ENCODE data around the gene TSSK3. TPM values are rescaled to one million over a fixed set of nuclear protein-coding genes. Genes with fewer than 3 reads are reported as not detected.
"Not testable (repeated sequence)": the region's sequence is repeated elsewhere in the genome, so short reads cannot be mapped to it uniquely, and the experiment has no call there.

Gene TSSK3
- polyA plus RNA-seq, 1 donor, result 2.9 TPM

DNA sequence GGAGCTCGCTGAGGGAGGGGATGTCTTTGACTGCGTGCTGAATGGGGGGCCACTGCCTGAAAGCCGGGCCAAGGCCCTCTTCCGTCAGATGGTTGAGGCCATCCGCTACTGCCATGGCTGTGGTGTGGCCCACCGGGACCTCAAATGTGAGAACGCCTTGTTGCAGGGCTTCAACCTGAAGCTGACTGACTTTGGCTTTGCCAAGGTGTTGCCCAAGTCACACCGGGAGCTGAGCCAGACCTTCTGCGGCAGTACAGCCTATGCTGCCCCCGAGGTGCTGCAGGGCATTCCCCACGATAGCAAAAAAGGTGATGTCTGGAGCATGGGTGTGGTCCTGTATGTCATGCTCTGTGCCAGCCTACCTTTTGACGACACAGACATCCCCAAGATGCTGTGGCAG is 1.4 kb downstream of the TSSK3 start:
- DNase-seq (ENCODE audit: low read depth), result no peak

DNA sequence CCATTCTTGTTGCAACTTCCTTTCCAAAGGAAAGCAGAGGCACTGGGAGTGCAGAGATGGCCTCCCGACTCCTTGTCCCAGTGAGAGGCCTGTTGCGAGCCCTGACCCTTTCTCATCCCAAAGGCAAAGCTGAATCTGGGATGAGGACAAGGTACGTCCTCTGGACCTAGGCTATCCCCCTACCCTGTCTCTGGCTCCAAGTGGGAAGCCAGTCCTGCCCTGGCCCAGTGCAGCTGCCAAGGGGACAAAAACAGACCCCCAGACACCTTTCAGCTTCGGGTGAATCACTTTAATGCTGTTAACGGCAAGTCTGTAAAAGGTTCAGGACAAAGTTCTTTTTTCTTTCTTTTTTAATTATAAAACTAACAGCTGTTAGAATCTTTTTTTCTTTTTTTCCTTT is 2.5 kb downstream of the TSSK3 start:
- no peak for DNase-seq (ENCODE audit: low read depth)

DNA sequence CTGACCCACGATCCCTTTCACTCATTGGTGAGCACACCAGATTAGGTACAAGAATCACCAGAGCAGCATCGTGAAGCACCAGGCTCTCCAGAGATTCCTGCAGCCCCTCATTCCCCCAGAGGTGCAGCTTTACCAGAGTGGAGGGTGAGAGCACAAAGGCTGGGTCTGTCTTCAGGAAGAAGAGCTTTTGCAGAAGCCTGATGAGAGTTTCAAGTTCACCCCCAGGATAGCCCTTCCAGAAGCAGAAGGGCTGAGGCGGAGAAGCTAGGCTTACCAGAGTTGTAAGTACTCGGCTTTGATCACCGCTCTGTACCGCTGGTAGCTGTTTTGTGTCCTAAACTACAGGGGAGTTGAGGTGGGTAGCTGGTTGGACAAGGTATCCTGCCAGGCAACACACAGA is 3.1 kb downstream of the TSSK3 start:
- no peak for DNase-seq (ENCODE audit: low read depth)

DNA sequence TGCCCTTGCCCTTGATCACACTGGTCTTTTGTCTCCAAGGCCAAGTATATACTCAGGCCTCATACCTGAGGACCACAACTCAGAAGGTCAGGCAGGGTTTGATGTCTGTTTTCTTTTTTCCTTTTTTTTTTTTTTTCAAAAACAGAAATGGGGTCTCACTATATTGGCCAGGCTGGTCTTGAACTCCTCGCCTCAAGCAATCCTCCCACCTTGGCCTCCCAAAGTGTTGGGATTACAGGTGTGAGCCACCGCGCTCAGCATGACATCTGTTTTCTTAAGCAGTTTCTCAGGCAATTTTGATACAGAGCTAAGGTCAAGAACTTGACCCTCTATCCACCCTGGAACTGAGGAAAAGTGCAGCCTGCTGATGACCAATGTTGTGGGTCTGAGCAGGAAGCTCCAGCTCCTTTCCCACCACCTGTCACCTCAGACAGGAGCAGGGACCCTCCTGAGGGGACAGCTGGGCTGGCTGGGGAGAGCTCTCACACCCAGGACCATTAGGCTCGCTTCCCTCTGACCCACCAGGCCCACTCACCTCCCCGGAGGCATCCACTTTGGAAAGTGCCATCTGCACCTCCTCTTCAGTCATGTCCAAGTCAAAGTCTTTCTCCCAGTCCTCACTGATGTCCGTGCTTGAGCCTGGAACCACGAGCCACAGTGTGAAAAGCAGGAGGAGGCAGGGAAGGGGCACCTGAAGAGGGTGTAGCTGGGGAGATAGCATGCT is 5.7 kb downstream of the TSSK3 start:
- no peak for DNase-seq (ENCODE audit: low read depth)

DNA sequence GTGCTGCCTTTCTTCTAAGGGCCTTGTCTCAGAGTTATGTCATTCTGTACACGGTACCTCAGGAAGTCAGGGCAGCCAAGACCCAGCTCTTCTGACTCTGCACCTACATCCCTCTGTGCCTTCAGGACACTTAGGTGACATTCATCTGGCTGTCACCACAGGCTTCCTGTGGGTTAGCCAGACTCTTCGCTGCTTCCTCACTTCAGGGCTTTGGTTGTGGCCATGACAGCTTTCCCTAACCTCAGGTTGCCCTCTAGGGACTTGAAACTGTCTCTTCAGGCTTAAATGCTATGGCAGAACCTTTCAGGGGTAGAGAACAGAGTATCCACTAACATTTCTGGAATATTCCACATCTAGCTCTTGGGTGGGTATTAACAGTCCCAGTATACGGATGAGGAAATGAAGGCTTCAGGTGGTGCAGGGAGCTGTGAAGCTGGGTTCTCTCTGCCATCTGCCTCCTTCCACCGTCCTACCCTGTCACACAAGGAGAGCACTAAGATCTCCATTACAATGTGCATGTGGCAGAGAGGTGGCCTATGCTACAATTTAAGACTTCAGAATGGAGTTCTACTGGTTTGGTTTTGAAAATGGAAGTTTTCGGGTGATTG is 9.9 kb downstream of the TSSK3 start:
- DNase-seq (ENCODE audit: low read depth), result no peak

DNA sequence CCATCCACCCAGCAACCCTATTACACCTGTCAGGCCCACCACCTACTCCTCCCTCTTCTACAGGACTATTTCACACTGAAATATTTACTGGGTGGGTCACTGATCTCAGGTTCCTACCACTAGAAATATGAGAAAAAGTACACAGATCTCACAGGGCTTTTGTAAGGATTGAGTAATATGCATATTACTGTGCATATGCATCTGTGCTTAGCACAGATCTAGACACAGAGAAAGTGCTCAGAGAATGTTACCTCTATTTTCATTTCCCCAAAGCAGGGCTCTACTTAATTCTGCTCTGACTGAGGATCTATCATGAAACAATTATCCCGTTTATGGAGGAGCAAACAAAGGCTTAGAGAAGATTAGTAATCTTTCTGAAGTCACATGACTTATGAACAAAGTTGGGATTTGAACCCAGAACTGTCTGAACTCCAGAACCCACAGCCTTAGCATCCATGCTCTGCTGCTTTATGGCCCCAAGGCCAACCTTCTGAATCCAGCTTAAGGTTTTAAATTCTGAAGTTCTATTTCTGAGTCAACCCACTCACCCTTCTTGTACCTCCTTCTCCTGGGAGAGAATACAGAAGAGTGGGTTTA is 11.8 kb downstream of the TSSK3 start:
- DNase-seq (ENCODE audit: low read depth), result no peak

DNA sequence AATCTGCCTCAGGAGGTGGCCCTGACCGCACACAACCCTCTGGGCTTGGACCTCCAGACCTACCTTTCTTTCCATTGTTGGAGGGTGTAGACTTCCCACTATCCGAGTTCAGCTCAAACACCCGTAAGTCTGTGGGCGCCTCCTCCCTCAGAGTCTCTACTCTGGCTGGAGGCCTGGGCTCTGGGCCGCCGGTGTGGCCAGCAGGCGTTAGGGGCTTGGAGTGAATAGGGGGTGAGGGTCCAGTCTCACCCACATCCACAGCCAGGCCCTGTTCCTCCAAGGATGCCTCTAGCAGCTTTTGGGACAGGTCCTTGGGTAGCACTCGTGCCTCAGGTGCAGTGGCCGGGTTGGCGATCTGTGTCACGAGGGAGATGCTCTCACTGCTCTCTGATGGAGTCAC is 13.9 kb downstream of the TSSK3 start:
- no peak for DNase-seq (ENCODE audit: low read depth)

DNA sequence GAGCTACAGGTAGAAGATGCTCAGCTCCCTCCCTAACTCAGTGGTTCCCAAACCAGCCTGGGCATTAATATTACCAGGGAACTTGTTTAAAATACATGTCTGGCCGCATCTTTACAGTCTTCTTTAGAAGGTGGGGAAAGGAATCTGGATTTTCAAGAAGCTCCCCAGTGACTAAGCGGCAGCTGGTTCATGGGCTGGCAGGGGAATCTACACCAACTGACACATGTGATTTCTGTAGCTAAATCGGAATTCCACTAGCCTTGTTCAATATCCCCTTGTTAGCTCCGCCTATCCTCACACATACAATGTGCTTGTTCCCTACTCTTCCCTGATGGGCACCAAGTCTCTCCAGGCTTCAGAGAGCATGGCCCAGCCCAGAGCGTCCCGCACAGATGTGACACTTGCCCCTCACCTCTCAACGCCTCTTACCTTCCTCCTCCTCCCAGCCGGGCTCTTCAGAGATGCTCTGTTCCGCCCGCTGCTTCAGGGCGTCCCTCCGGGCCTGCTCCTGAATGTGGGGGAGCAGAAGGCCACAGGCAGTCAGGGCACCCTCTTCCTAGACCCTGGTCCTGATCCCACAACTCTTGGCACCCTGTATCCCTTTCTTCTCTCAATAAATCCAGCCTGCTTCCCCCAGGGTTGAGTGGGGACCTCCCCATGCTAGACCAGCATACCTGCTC is 15.3 kb downstream of the TSSK3 start:
- no peak for DNase-seq (ENCODE audit: low read depth)

DNA sequence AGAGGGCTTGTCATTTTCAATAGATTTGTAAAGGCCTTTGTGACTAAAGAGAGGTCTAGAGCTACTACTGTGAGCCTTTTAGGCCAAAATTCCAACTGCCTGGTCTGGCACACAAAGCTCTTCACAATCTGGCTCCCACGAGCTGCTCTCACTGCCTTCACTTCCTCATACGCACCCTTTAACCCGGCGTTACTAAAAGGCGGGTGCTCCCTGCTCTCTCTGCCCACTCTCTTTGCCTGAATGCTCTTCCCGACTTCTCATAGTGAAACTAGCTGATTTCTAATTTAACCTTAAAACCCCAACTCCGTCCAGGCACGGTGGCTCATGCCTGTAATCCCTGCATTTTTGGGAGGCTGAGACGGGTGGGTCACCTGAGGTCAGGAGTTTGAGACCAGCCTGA is 17.7 kb downstream of the TSSK3 start:
- DNase-seq (ENCODE audit: low read depth), result no peak

DNA sequence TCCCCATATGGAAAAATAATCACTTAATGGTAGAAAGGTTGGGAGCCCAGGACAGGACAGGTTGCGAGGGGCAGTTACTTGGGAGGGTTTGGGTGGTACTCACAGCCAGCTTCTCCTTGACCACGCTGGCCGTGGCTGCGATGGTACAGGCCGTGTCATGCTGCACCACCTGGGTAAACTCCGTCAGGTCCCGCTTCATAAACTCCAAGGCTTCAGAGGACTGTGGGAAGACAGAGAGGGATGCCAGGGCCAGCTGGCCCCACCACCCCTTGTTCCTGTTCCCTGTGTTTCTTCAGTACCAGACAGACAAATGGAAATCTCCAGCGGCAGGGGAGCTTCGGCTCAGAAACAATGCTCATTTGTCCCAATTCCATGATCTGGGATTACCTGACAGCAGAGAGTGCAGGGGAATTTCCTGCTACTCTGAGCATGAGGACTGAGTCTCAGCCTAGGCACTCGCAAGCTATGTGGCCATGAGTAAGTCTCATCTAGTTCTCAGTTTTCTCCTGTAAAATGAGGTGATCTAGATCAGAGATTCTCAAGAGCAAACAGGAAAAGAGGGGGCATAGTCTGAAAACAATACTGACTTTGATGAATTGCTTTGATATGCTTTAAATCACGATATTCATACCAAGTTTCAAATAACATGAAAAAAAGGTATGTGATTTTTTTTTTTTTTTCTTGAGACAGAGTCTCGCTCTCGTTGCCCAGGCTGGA is 24.5 kb downstream of the TSSK3 start:
- DNase-seq (ENCODE audit: low read depth), result no peak

DNA sequence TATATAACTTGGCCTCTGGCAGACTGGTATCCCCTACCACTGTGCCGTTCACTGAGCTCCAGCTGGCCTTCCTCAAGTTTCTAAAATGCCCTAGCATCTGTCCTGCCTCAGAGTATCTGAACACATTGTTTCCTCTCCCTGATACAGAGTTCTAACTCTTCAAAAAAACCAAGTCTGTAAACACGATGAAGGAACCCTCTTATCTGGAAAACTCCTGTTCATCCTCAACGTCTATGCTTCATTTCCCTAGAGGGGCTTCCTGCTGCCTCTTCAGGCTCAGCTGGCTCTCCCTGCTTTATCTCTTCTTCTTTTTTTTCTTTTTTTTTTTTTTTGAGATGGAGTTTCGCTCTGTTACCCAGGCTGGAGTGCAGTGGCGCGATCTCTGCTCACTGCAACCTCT is 26.3 kb downstream of the TSSK3 start:
- no peak for DNase-seq (ENCODE audit: low read depth)

DNA sequence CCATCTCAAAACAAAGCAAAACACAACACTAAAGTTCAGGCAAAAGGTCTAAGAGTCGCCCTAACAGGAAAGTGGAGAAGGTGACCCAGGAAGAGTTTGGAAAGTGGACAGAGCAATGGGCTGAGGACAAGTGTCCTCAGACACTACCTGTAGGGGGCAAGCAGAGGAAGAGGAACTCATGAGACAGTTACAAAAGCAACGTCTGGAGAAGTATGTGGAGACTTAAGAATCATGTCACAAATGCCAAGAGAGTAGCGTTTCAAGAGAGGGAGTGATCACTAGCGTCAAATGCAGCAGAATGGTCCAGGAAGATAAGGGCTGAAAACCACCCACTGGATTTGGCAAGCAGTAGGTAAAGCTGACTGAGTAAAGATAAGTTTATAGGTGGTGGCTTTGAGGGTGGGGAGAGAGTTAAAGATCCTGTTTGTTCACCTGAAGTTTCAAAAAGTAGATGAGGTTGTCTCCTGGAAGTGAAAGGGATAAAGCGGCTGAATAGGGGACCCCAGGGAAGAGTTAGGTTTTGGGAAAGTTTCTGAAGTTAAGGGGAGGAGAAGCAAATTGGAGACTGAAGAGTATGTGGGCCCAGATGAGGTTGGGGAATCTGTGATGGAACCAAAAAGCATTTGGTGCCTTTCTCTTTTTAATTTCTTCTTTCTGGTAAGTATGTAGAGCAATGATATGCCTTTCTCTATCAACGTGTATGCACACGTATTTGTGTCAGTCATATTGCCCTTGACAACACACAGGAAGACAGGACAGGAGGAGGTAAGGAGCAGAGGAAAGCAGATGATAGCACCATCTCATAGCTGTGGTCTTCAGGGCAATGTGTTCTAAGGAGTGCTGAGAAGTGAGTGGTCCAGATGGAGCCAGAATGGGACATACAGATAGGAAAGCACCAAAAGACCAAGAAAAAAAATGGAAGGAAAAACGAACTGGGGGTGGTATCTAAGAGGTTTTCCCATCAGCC is 28.8 kb downstream of the TSSK3 start:
- no peak for DNase-seq (ENCODE audit: low read depth)

DNA sequence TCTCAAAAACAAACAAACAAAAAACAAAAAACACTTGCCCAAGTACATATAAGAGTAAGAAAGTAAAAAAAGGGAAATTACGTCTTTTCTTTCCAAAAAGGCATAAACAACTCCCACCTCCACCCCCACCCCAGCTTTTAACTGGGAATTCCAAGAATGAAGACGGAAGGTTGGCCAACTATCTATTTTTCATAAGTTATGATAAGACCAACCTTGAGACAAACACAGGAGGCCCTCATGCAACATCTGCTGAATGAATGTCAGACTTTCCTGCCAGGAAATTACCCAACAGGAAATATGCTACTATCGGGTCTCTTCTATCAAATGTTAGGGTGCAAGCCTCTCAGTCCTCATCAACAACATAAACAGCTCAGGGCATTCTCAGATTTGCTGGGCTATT is 30.0 kb downstream of the TSSK3 start:
- DNase-seq (ENCODE audit: low read depth), result no peak

DNA sequence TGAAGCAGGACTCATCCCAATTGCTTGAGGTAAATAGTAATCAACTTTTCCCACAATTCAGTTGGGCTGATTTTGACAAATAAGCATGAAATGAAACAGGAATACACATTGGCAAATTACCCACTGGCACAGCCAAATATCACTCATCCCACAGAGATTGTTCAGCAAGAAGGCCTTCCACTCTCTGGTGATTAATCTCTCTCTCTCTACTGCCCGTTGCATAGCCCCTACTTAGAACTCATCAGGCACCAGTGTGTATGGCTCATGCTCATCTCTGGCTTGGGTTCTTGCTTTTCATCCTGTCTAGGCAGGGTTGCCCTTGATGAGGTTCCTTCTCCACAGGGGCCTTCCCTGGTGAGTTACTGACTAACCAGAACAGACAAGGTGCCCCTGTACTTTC is 30.8 kb downstream of the TSSK3 start:
- no peak for DNase-seq (ENCODE audit: low read depth)

DNA sequence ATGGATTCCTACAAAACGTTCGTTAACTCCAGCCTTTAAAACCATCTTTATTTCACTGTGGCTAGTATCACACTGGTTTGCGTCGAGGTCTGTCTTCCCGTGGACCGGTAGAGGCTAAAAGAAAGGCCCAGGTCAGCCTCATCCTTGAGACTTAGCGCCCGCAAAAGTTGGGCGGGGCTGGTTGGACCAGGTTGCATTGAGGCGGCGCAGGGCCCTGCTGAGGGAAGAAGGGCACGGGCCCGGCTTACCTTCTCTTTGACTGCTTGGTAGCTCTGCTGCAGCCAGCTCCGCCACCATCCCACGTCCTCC is 31.4 kb downstream of the TSSK3 start:
- no peak for DNase-seq (ENCODE audit: low read depth)

DNA sequence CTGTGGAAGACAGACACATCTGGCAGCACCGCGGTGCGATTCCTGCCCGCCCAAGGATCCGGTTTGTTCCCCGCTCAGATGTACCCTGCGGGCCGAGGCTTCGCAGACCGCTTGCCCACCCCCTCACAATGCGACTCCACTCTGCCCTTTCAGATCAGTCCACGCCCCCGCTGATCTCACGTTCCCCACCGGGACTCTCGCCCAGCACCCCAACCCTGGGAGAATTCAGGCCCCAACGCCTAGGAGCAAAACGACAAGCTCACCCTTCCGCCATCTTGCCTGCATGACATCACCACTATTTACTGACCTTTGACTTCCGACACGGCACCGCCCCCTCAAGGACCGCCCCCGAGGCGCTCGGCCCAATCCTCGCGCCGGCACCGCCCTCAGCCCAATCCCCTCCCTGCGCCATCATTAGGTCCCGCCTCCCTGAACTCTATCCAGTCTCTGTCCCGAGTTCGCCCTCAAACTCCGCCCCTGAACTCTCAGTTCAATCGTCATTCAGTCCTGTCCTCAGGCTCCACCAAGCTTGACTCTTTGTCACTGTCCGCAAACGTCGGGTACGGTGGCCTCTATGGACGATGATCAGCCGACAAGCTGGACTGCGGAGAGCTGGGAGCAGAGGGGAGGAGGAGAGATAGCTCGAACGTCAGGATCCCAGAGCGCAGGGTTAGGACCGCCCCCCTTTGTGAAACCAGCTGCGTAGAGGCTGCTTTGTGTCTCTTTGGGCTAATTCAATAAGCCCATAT is 32.0 kb downstream of the TSSK3 start, which contains the start of gene BSDC1:
Gene BSDC1 (minus strand): TSS at position 301 of the 749 bp plus-strand sequence. CDS start 27 bp downstream, at position 274.
- peak; percentile 98 for DNase-seq (ENCODE audit: low read depth)

DNA sequence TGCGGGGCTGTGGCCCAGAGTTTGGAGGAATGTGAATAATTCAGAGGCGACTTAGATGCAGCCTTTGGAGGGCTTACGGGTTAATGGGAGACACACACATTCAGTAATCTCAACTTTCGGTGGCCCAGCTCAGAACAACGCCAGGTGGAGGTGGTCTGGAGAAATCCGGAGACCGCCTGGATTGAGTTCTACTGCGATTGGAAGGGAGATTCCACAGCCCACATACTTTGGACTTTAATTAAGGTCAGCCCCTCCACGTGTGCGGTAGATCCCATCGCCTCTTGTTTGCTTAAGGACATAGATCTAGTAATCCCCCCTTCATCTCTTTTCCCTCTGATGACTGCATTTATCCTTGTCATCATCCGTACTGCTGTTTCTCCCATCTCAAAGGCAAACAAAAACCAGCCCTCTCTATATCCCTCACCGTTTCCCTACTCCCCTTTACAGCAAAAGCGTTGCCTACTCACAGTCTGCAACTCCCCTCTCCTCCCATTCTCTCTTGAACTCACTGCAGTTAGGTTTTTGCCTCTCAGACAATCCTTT is 32.6 kb downstream of the TSSK3 start:
- no peak for DNase-seq (ENCODE audit: low read depth)

DNA sequence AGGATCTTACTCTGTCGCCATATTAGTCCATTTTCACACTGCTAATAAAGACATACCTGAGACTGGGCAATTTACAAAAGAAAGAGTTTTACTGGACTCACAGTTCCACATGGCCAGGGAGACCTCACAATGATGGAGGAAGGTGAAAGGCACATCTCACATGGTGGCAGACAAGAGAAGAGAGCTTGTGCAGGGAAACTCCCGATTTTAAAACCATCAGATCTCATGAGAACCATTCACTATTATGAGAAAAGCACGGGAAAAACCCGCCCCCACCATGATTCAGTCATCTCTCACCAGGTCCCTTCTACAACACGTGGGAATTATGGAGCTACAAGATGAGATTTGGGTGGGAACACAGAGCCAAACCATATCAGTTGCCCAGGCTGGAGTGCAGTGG is 34.2 kb downstream of the TSSK3 start:
- not testable (repeated sequence) for DNase-seq (ENCODE audit: low read depth)

DNA sequence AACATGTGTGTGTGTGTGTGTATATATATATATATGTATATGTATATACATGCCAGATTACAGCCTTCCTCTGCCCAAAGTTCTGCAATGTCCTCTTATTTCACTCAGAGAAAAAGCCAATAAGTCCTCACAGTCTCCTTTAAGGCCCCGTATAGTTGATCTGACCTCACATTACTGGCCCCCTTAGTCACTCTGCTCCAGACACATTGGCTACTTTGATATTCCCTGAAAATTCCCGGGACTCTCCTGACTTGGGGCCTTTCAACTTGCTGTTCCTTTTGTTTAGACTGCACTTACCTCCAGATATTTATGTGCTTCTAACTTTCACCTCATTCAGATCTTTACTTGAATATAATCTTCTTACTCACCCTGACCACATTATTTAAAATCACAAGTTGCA is 36.1 kb downstream of the TSSK3 start:
- no peak for DNase-seq (ENCODE audit: low read depth)

DNA sequence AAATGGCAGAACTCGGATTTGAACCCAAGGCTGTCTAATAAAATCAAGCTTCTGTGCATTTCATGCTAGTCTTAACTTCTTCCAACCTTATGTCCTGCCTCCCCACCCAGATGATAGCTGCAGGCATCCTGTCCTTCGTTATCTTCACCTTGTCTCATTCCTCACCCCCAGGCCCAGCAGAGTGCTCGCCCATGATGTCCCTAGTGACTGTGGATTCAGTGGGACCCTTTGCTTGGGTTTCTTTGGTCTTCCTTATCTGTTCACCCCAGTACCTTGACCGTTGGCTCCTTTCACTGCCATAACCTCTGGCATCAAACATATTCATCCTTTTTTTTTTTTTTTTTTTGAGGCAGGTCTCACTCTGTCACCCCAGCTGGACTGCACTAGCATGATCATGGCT is 37.5 kb downstream of the TSSK3 start:
- no peak for DNase-seq (ENCODE audit: low read depth)

Measured in forelimb muscle (tissue), 1 donor.